Mammary epithelial cell (primary cell): Measurements from ENCODE around the gene TMEM270.

Source experiments
- EZH2 ChIP-seq: IDR thresholded peaks from 2 replicates; pipeline ENCODE4 v1.6.1; 2012; ENCODE audit warnings: low read length, inconsistent platforms, borderline replicate concordance
- TF ChIP-seq, protein P1 (sequence below), 2 donors: IDR thresholded peaks in 1 of 2; conservative IDR thresholded peaks in 1 of 2; 2 replicates each; pipeline ENCODE4 v1.5.1; 2011 to 2012; ENCODE audit warnings: inconsistent platforms in 2 of 2, low read length in 2 of 2, mild to moderate bottlenecking in 2 of 2, control low read depth in 1 of 2, low read depth in 1 of 2; ENCODE audit not compliant: insufficient read depth in 1 of 2; ENCODE audit errors: extremely low read depth in 1 of 2

DNA sequence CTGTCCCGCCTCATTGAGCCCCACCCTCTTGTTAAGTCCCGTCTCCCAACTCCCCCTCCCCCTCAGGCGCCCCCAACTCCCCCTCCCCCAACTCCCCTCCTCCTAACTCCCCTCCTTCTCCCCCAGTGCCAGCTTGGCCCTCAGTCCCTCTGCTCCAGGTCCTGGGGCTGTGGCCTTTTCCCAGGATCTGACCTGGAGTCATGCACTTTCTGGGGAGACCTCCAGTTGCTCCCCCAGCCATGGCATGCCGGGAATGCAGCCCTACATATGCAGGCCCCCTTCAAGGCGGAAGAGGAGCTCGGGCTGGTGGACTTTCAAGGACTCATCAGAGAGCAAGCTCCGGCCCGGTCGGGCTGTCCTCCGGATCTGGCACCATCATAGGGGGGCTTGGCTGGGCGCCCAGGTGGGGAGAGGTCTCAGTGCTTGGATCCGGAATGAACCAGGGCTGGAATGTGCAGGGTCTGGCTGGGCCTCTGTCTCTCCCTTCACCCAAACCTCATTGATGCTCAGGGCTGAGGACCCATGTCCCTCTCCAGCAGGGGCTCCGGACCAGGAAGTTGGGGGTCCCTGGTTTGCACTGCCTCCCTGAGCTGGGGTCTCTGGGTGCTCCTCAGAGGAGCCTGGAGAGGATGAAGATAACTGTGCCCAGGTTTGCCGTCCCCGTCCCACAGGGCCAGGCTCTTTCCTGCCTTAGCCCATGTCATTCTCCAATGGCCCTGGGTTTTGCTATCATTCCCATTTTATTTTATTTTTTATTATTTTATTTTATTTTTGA is 41.1 kb downstream of the TMEM270 start:
- TF ChIP-seq, protein P1, sequence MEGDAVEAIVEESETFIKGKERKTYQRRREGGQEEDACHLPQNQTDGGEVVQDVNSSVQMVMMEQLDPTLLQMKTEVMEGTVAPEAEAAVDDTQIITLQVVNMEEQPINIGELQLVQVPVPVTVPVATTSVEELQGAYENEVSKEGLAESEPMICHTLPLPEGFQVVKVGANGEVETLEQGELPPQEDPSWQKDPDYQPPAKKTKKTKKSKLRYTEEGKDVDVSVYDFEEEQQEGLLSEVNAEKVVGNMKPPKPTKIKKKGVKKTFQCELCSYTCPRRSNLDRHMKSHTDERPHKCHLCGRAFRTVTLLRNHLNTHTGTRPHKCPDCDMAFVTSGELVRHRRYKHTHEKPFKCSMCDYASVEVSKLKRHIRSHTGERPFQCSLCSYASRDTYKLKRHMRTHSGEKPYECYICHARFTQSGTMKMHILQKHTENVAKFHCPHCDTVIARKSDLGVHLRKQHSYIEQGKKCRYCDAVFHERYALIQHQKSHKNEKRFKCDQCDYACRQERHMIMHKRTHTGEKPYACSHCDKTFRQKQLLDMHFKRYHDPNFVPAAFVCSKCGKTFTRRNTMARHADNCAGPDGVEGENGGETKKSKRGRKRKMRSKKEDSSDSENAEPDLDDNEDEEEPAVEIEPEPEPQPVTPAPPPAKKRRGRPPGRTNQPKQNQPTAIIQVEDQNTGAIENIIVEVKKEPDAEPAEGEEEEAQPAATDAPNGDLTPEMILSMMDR (conservative IDR thresholded peaks at IDR 0.05 in 1 of 2, IDR thresholded peaks at IDR 0.05 in 1 of 2; ENCODE audit: extremely low read depth in 1 of 2, insufficient read depth in 1 of 2, low read depth in 1 of 2, low read length in 2 of 2) = no peak
- TF ChIP-seq EZH2 = no peak
